DMS 273 (cell line): ENCODE measurements around the gene SPRYD3.
"Not testable (repeated sequence)": the region's sequence is repeated elsewhere in the genome, so short reads cannot be mapped to it uniquely, and the experiment has no call there.

Source experiments
- DNase-seq: peaks from one replicate; lab custom pipeline; 2025; ENCODE audit not compliant: unreplicated experiment; lab: John Stamatoyannopoulos, UW

SPRYD3 gene

GRCh38 chr12:53027014-53027413 is 52.2 kb downstream of the SPRYD3 start:
- DNase-seq = not testable (repeated sequence)

- no peak for DNase-seq
Observed at GRCh38 chr12:53025250-53025649, 53.9 kb downstream of the SPRYD3 start.

- DNase-seq = no peak
Observed at GRCh38 chr12:53014709-53015108, 64.5 kb downstream of the SPRYD3 start.
